ENCODE data around the gene MAD1L1.

Gene MAD1L1

GRCh38 chr7:1941464-1942242 is 291.1 kb downstream of the MAD1L1 start:
- Histone ChIP-seq H3K27me3 (no peaks in the 10 kb centered on the region), H3K4me3 (ENCODE audit: low read depth, low read length) (no peak overlapping the region), H3K9me3 (no peaks in the 10 kb centered on the region; the same call in 1 of the 2 replicates), H3K36me3 (no peaks in the 10 kb centered on the region), H3K4me1 (no peaks in the 10 kb centered on the region)
- no peak for DNase-seq
- TF ChIP-seq CTCF (IDR thresholded peaks at IDR 0.05; ENCODE audit: low read depth, low read length) = no peak

- no peaks in the 10 kb centered on the region; the same call in 1 of the 2 replicates for H3K9me3 ChIP-seq
- TF ChIP-seq CTCF (IDR thresholded peaks at IDR 0.05; ENCODE audit: low read depth, low read length) = no peak
- no peak for DNase-seq
- no peak overlapping the region for H3K4me3 ChIP-seq (ENCODE audit: low read depth, low read length)
- H3K36me3 ChIP-seq = no peaks in the 10 kb centered on the region
- H3K27me3 ChIP-seq = no peaks in the 10 kb centered on the region
- no peaks in the 10 kb centered on the region for H3K4me1 ChIP-seq
Observed at GRCh38 chr7:1940863-1941262, 291.9 kb downstream of the MAD1L1 start.

- Histone ChIP-seq H3K27me3 (no peaks in the 10 kb centered on the region), H3K4me1 (no peaks in the 10 kb centered on the region), H3K9me3 (no peaks in the 10 kb centered on the region; the same call in 1 of the 2 replicates), H3K4me3 (ENCODE audit: low read depth, low read length) (no peak overlapping the region), H3K36me3 (no peaks in the 10 kb centered on the region)
- TF ChIP-seq CTCF (IDR thresholded peaks at IDR 0.05; ENCODE audit: low read depth, low read length) = no peak
- no peak for DNase-seq
Observed at GRCh38 chr7:1940402-1940786, 292.4 kb downstream of the MAD1L1 start.

- no peak for DNase-seq
- H3K4me3 ChIP-seq (ENCODE audit: low read depth, low read length) = no peak overlapping the region
- TF ChIP-seq CTCF (IDR thresholded peaks at IDR 0.05; ENCODE audit: low read depth, low read length) = no peak
Observed at GRCh38 chr7:1939434-1940401, 293.0 kb downstream of the MAD1L1 start.

GRCh38 chr7:1938788-1939433 is 293.8 kb downstream of the MAD1L1 start:
- TF ChIP-seq CTCF (IDR thresholded peaks at IDR 0.05; ENCODE audit: low read depth, low read length) = no peak

More at GRCh38 chr7:1939434-1940401, 293.0 kb downstream of the MAD1L1 start:
- no peaks in the 10 kb centered on the region for H3K4me1 ChIP-seq
- no peaks in the 10 kb centered on the region; the same call in 1 of the 2 replicates for H3K9me3 ChIP-seq
- no peaks in the 10 kb centered on the region for H3K27me3 ChIP-seq
- no peaks in the 10 kb centered on the region for H3K36me3 ChIP-seq

More at GRCh38 chr7:1938788-1939433, 293.8 kb downstream of the MAD1L1 start:
- H3K4me3 ChIP-seq (ENCODE audit: low read depth, low read length) = no peak overlapping the region
- H3K4me1 ChIP-seq = 0 out of 2 replicates have a peak, but pooled peaks cover 3% of the 10 kb centered on the region
- H3K36me3 ChIP-seq = no peaks in the 10 kb centered on the region
- H3K27me3 ChIP-seq = no peaks in the 10 kb centered on the region
- no peak for DNase-seq
- no peaks in the 10 kb centered on the region; the same call in 1 of the 2 replicates for H3K9me3 ChIP-seq

All from BE2C (cell line).